Choroid plexus epithelial cell (primary cell): ENCODE data around the gene TANGO6.

Experiments
- DNase-seq: peaks from one replicate; pipeline ENCODE4 v3.0.0-alpha.2; 2010; ENCODE audit warnings: low read depth
- H3K4me3 ChIP-seq: 2 replicates; pipeline ENCODE4 v1.5.1; 2011; ENCODE audit warnings: low read depth, mild to moderate bottlenecking, control low read depth, low read length, moderate library complexity
- CTCF ChIP-seq: conservative IDR thresholded peaks from 2 replicates; pipeline ENCODE4 v1.5.1; 2011; ENCODE audit warnings: low read depth, mild to moderate bottlenecking, control low read depth, inconsistent platforms, low read length, moderate library complexity

Gene TANGO6

GRCh38 chr16:69115361-69115760 lies 272.0 kb downstream of the TANGO6 start:
- DNase-seq: no peak
- no peak for TF ChIP-seq CTCF
- H3K4me3 ChIP-seq: no peak overlapping the region

- H3K4me3 ChIP-seq: no peak overlapping the region
- no peak for TF ChIP-seq CTCF
- DNase-seq: no peak
Measured at GRCh38 chr16:69115837-69116236, 272.5 kb downstream of the TANGO6 start.

GRCh38 chr16:69116256-69116875 lies 273.0 kb downstream of the TANGO6 start:
- DNase-seq: no peak
- H3K4me3 ChIP-seq: no peak overlapping the region
- TF ChIP-seq CTCF: no peak

- H3K4me3 ChIP-seq: no peak overlapping the region
- no peak for DNase-seq
- TF ChIP-seq CTCF: no peak
Measured at GRCh38 chr16:69116906-69117305, 273.6 kb downstream of the TANGO6 start.

- H3K4me3 ChIP-seq: no peak overlapping the region
- no peak for TF ChIP-seq CTCF
- no peak for DNase-seq
Measured at GRCh38 chr16:69118468-69118867, 275.1 kb downstream of the TANGO6 start.

DNA sequence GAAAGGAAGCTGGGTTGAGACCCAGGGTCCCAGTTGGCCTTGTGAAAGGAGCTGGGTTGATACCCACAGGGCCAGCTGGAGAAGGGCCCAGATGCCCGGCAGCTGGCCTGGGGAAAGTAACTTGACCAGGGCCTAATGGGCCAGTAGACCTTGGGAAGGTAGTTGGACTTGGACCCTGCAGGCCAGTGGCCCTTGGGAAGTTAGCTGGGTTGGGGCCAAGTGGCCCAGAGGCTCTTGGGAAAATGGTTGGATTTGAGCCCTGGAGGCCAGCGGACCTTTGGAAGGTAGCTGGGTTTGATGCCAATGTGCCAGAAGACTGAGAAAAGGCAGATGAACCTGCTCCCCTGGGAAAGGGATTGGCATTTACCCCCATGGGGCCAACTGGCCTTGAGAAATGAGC lies 275.7 kb downstream of the TANGO6 start:
- no peak for DNase-seq
- no peak overlapping the region for H3K4me3 ChIP-seq
- TF ChIP-seq CTCF: no peak

- DNase-seq: no peak
- no peak overlapping the region for H3K4me3 ChIP-seq
- TF ChIP-seq CTCF: no peak
Measured at GRCh38 chr16:69119536-69119935, 276.2 kb downstream of the TANGO6 start.
